ENCODE data around the gene ADRA2A.

ADRA2A gene

DNA sequence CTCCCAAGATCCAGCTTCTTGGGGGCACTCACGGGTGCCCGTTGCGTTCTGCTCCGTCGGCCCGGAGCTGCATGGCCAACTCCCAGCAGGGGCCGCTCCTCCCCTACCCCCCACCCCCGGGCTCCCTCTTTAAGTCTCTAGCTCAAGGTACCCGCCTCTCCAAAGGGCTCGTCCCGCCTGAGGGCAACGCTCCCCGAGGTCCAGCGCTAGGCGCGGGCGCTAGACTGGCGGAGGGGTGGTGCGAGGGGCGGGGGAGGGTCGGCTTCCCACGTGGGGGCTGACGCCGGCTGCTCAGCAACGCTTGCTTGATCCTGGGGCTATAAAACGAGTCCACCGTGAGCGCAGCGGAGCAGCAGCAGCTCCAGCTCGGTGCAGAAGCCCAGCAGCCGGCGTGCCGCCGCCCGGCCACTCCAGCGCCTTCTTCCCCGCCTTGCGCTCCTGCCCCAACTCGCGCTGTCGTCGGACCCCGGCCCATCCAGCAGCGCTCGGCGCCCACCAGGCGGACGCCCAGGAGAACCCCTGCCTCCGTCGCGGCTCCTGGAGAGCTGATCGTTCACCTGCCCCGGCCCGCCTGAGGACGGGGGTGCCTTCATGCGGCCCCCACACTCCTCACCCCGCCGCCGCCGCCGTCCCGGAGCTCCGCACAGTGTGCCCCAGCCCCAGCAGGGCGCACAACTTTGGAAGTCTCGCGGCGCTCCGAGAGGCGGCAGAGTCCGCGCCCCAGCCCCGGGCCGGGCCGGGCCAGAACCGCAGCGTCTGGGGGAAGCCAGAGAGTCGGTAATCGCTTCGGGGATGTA, at the start of gene ADRA2A:
TSS of gene ADRA2A (plus strand) at position 348 of the 797 bp plus-strand sequence. CDS start 968 bp downstream, outside the sequence.
- peak; percentile 66 for DNase-seq

DNA sequence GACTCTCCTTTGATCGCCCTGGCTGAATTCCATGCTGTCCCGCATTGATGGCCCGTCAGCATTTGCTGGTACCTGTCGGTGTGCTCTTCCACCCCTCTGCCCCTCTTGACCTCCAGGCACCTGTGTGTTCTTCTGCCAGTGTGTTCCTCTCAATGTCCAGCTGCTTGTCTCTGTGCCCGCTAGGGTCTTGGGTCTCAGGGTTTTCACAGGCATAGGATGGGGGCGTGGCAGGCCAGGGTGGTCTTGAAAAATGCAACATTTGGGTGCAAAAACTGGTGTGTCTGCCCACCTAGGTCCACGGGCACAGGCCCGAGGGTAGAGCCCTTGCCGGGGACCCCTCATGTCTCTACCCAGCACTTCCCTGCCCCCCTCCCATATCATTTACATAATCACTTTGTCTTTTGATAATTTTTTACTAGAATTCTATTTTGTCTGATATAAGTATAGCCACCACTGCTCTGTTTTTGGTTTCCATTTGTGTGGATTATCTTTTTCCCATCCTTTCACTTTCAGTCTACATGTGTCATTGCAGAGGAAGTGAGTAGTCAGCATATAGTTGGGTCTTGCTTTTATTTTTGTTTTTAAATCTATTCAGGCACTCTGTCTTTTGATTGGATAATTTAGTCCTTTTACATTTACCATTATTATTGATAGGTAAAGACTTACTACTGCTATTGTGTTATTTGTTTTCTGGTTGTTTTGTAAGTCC, 46.6 kb upstream of the ADRA2A start:
- no peak for DNase-seq

- DNase-seq: no peak
Measured at GRCh38 chr10:111034598-111035310, 42.1 kb upstream of the ADRA2A start.

DNA sequence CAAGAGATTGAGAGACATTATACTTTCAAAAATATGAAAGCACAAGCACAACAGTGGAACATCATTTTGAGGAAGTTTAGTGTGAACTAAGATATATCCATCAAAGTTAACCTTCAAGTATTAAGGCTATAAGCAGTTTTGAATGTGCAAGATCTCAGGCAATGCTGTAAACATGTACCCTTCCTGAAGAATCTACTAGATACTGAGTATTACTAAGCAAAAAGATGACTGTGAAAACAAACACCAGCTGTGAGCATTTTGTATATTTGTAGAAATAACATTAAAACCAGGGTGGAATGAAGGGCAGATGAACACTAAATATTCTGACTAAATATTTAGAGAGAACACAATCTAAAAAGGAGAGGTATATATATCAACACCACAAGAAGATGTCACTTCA, 41.3 kb upstream of the ADRA2A start:
- DNase-seq: no peak

DNA sequence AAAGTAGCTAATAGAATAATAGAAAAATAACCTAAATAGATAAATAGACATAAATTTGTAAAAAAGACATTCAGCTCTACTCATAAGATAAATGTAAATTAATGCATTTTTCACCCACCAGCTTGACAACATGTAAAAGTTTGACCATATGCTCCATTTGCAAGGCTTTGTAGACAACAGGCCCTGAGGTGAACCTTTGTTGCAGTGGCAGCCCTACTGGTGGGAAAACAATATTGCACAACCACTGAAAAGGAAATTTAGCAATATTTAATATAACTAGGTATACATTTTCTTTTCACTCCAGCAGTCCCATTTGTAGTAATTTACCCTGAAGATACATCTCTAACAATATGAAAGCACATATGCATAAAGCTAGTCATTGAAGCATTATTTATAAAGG, 39.0 kb upstream of the ADRA2A start:
- DNase-seq: peak; percentile 34

- DNase-seq: no peak
Measured at GRCh38 chr10:111039522-111039921, 37.3 kb upstream of the ADRA2A start.

- DNase-seq: no peak
Measured at GRCh38 chr10:111057006-111057405, 19.8 kb upstream of the ADRA2A start.

- no peak for DNase-seq
Measured at GRCh38 chr10:111063471-111063870, 13.4 kb upstream of the ADRA2A start.

DNA sequence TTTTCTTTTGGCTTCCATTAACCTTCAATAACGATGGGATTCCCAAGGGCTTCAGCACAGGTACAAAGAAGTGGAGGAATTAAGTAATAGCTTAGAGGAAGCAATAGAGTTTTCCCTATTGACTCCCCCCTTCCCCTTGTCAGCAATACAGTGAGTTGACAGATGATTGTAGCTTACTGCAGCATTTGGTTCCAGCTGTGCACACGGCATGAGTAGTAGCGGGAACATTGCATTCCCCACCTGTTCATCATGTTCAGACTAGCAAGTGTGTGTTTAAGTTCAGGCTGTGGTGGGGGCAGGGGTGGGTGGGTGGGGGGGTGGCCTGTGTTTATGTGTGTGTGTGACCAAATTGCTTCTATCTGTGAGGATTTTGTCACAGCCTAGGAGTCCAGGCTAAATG, 4.6 kb upstream of the ADRA2A start:
- DNase-seq: no peak

DNA sequence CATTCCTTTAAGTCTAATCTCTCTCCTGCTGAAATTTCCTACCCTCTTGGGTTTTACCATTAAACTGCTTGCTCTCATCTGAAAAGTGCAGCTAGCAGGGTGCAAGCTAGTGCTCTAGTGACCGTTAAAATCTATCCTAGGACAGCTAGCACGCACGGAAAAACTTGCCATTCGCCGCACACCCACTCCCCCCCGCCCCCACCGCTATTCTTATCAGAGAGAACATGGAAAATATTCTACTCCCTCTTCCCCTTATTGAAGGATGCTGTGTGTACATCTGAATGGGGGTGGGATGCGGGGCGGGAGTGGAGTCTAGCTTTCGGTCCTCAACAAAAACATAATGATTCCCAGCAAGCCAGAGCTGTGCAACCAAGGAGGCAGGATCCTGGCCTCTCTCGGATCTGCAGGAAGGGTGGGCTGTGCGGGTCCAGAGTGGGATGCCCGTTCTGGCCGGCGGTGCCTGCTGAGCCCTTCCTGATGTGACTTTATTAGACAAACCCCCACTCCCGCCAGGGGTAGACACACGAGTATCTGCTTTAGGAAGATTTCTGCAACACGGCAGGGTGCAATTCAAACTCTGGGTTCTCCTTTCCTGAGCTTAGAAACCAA, 1.1 kb upstream of the ADRA2A start:
- DNase-seq: no peak

- DNase-seq: peak; percentile 81
Measured at GRCh38 chr10:111076191-111076681, 593 bp upstream of the ADRA2A start.

GRCh38 chr10:111077479-111077784, 603 bp downstream of the ADRA2A start:
- no peak for DNase-seq

DNA sequence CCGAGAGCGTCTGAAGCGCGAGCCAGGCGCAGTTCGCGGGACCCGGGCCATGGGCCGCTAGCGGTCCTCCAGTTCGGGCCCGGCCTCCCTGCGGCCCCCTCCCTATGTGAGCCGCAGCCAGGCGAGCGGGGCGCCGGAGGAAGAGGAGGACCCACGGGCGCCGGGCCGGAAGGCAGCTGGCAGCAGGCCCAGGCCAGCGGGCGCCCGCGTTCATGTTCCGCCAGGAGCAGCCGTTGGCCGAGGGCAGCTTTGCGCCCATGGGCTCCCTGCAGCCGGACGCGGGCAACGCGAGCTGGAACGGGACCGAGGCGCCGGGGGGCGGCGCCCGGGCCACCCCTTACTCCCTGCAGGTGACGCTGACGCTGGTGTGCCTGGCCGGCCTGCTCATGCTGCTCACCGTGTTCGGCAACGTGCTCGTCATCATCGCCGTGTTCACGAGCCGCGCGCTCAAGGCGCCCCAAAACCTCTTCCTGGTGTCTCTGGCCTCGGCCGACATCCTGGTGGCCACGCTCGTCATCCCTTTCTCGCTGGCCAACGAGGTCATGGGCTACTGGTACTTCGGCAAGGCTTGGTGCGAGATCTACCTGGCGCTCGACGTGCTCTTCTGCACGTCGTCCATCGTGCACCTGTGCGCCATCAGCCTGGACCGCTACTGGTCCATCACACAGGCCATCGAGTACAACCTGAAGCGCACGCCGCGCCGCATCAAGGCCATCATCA, 1.1 kb downstream of the ADRA2A start:
- peak; percentile 44 for DNase-seq

DNA sequence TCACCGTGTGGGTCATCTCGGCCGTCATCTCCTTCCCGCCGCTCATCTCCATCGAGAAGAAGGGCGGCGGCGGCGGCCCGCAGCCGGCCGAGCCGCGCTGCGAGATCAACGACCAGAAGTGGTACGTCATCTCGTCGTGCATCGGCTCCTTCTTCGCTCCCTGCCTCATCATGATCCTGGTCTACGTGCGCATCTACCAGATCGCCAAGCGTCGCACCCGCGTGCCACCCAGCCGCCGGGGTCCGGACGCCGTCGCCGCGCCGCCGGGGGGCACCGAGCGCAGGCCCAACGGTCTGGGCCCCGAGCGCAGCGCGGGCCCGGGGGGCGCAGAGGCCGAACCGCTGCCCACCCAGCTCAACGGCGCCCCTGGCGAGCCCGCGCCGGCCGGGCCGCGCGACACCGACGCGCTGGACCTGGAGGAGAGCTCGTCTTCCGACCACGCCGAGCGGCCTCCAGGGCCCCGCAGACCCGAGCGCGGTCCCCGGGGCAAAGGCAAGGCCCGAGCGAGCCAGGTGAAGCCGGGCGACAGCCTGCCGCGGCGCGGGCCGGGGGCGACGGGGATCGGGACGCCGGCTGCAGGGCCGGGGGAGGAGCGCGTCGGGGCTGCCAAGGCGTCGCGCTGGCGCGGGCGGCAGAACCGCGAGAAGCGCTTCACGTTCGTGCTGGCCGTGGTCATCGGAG, 1.8 kb downstream of the ADRA2A start:
- no peak for DNase-seq

GRCh38 chr10:111079241-111079760, 2.5 kb downstream of the ADRA2A start:
- DNase-seq: no peak

DNA sequence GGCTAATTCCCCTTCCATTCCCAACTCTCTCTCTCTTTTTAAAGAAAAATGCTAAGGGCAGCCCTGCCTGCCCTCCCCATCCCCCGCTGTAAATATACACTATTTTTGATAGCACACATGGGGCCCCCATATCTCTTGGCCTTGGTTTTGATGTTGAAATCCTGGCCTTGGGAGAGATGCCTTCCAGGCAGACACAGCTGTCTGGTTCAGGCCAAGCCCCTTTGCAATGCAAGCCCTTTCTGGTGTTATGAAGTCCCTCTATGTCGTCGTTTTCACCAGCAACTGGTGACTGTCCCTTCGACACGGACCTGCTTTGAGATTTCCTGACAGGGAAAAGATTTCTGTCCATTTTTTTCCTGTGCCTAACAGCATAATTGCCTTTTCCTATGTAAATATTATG, 3.0 kb downstream of the ADRA2A start:
- peak; percentile 9 for DNase-seq

- DNase-seq: no peak
Measured at GRCh38 chr10:111080224-111080623, 3.4 kb downstream of the ADRA2A start.

- no peak for DNase-seq
Measured at GRCh38 chr10:111081595-111081994, 4.8 kb downstream of the ADRA2A start.

DNA sequence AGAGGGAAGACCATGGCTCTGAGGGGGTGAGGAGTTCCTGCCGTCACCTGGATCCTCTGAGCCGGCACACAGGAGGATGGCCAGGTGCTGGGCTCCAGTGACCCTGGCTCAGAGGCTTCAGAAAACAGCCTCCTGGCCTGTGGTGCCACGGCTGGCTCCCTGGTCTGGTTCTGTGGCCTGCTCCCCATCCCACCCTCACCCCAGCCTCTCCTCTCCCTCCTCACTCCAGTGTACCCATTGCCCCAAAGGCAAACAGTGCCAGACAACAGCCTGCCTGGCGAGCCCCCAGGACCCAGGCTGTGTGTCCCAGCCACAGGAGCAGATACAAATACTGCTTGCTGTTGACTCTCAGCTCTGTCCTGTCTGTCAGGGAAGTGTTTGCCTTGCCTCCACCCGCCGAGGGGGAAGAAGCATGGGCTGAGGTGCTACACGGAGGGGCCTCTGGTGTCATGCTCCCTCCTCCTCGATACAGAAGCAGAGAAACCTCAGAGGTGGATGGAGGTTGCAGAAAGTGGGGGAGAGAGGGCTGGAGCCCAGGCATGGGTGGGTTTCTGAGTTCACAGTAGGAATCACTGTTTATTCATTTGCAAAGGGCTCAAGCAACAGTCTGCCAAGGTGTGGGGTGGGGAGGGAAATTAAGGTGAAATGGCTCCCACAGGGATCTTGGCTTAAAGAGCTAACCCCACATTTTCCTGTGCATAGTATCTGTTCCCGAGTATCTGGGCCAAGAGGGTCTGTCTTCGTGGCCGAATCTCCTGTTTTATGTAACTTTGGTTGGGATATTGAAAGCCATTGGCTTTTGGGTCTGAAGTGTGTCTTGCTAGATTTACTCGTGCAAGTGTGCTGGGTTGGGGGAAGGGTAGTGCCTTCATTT, 5.5 kb downstream of the ADRA2A start:
- DNase-seq: no peak

DNA sequence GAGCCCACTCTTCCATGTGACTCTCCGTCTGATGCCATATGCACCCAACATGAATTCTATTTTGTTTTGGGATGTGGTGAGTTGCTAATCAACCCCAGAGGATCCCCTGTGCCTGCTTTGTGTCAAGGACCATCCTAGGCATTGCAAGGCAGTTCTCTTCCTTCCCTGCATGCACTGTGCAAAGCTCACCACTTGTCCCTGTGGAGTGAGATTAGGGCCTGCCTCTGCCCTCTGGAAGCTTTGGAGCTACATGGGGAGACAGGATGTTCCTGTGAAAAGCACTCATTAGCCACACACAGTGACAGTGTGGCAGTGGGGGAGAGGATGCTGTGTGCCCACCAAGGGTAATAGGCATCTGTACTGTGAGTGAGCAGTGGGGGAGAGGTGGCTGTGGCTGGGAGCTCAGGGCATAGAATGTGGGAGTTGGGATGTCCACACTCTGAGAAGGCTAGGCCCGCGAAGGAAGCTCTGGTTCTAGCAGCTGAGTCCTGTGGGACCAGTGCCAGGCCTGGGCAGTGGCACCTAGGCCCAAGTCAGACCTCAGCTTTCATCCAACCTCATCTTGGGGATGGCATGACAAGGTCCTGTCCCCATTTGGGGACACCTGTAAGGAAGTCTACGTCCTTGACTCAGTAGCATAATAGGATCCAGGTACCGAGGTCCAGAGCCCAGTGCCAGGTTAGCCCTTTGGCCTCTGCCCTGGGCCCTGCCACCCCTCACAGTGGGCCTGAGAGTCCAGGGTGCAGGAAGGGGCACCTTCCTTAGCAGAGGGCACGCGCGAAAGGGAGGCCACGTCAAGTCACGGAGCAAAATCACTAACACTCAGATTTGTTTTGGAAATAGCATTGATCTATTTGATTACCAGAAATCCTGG, 6.6 kb downstream of the ADRA2A start:
- no peak for DNase-seq
